22Rv1 (cell line): ENCODE data around the gene KCNT2.

Experiments used
- CTCF ChIP-seq: fragments of 450-650 bp; IDR thresholded peaks from 2 replicates; pipeline ENCODE4 v1.5.1; 2017; ENCODE audit warnings: mild to moderate bottlenecking
- ZFX ChIP-seq: fragments of 450-650 bp; IDR thresholded peaks from 2 replicates; pipeline ENCODE4 v1.6.1; 2017; ENCODE audit warnings: antibody characterized with exemption, borderline replicate concordance

GRCh38 chr1:196650403-196650802, 42.2 kb upstream of the KCNT2 start:
- no peak for TF ChIP-seq CTCF
- TF ChIP-seq ZFX, result no peak
